Measurements from ENCODE around the gene S1PR2. TPM values are rescaled to one million over a fixed set of nuclear protein-coding genes. Genes with fewer than 3 reads are reported as not detected.

Gene S1PR2
- 18.5 and 21.3 TPM in 2 replicates for total RNA-seq (2014; rRNA removed; shearing (Covaris generic))

GRCh38 chr19:10230861-10231611 lies at the start of gene S1PR2:
Gene S1PR2, minus strand, starts transcription at chr19:10231331. Its CDS starts 6,426 bp downstream, at chr19:10224905.

GRCh38 chr19:10270616-10271394 lies 39.7 kb upstream of the S1PR2 start, which contains the start of gene ICAM1:
Gene ICAM1, plus strand, starts transcription at chr19:10271120. Its CDS starts 40 bp downstream, at chr19:10271160.

GRCh38 chr19:10251792-10252694 lies 20.9 kb upstream of the S1PR2 start, which contains the start of gene MRPL4:
Gene MRPL4, plus strand, starts transcription at chr19:10252214. Its CDS starts 40 bp downstream, at chr19:10252254.

GRCh38 chr19:10194500-10195198 lies 36.5 kb downstream of the S1PR2 start, which contains the start of gene DNMT1:
Gene DNMT1, minus strand, starts transcription at chr19:10194953. Its CDS starts 54 bp downstream, at chr19:10194899.

Small RNA genes lying within 50 kb of the gene (small RNA-seq; reads per million reads assigned to genes)
- gene MIR4322 = not detected

Other genes starting within 250 kb of the S1PR2 start
- 2.6 and 4.6 TPM in 2 replicates for gene COL5A3, start 220.8 kb downstream of the S1PR2 start, total RNA-seq (2014; rRNA removed; shearing (Covaris generic))
- not detected in 2 replicates for gene RDH8, start 217.8 kb downstream of the S1PR2 start, total RNA-seq (2014; rRNA removed; shearing (Covaris generic))
- 25.4 and 28.4 TPM in 2 replicates for gene SHFL, start 145.0 kb downstream of the S1PR2 start, total RNA-seq (2014; rRNA removed; shearing (Covaris generic))
- gene ANGPTL6, start 128.7 kb downstream of the S1PR2 start, total RNA-seq (2014; rRNA removed; shearing (Covaris generic)) = 0.34 and 0.94 TPM in 2 replicates
- gene PPAN, start 125.0 kb downstream of the S1PR2 start, total RNA-seq (2014; rRNA removed; shearing (Covaris generic)) = 119 and 135 TPM in 2 replicates
- gene P2RY11, start 119.6 kb downstream of the S1PR2 start, total RNA-seq (2014; rRNA removed; shearing (Covaris generic)) = 20.8 and 21.1 TPM in 2 replicates
- gene EIF3G, start 111.4 kb downstream of the S1PR2 start, total RNA-seq (2014; rRNA removed; shearing (Covaris generic)) = 698 and 733 TPM in 2 replicates
- gene DNMT1, start 36.4 kb downstream of the S1PR2 start, total RNA-seq (2014; rRNA removed; shearing (Covaris generic)) = 221 and 236 TPM in 2 replicates
- gene MRPL4, start 20.9 kb upstream of the S1PR2 start, total RNA-seq (2014; rRNA removed; shearing (Covaris generic)) = 144 and 170 TPM in 2 replicates
- 24.8 and 28.8 TPM in 2 replicates for gene ICAM1, start 39.8 kb upstream of the S1PR2 start, total RNA-seq (2014; rRNA removed; shearing (Covaris generic))
- gene ICAM4, start 55.6 kb upstream of the S1PR2 start, total RNA-seq (2014; rRNA removed; shearing (Covaris generic)) = 0.30 and 0.58 TPM in 2 replicates
- gene ICAM5, start 58.6 kb upstream of the S1PR2 start, total RNA-seq (2014; rRNA removed; shearing (Covaris generic)) = 20.3 TPM in 2 replicates
- gene ZGLP1, start 78.5 kb upstream of the S1PR2 start, total RNA-seq (2014; rRNA removed; shearing (Covaris generic)) = 1.0 and 2.4 TPM in 2 replicates
- gene FDX2, start 84.7 kb upstream of the S1PR2 start, total RNA-seq (2014; rRNA removed; shearing (Covaris generic)) = 38.9 and 43.2 TPM in 2 replicates
- 40.7 and 50.4 TPM in 2 replicates for gene RAVER1, start 102.2 kb upstream of the S1PR2 start, total RNA-seq (2014; rRNA removed; shearing (Covaris generic))
- gene ICAM3, start 108.3 kb upstream of the S1PR2 start, total RNA-seq (2014; rRNA removed; shearing (Covaris generic)) = 12.8 and 19.7 TPM in 2 replicates
- 141 and 161 TPM in 2 replicates for gene TYK2, start 149.2 kb upstream of the S1PR2 start, total RNA-seq (2014; rRNA removed; shearing (Covaris generic))
- 639 and 659 TPM in 2 replicates for gene CDC37, start 172.2 kb upstream of the S1PR2 start, total RNA-seq (2014; rRNA removed; shearing (Covaris generic))
- 4.5 and 4.9 TPM in 2 replicates for gene PDE4A, start 189.2 kb upstream of the S1PR2 start, total RNA-seq (2014; rRNA removed; shearing (Covaris generic))

All from A375 (cell line).